HepG2 (cell line): ENCODE results near the gene PRSS8. TPM values are rescaled to one million over a fixed set of nuclear protein-coding genes. Genes with fewer than 3 reads are reported as not detected.
A peak's percentile ranks its signal among the peaks of the same experiment; 100 is the strongest.

ENCODE experiments used
- CREB1 ChIP-seq, 2 experiments: fragments of 450-650 bp in 1 of 2; IDR thresholded peaks; 2 replicates each; pipeline ENCODE4 v1.6.1; 2016 to 2017; ENCODE audit warnings: control low read depth in 1 of 2, mild to moderate bottlenecking in 1 of 2, missing compliant biosample characterization in 1 of 2, missing genetic modification characterization in 1 of 2
- ISX ChIP-seq: sonication (generic); formaldehyde crosslinking; conservative IDR thresholded peaks from 2 replicates; pipeline ENCODE4 v1.5.0; 2020; ENCODE audit warnings: missing genetic modification reagents
- MAFK ChIP-seq, 2 experiments: IDR thresholded peaks in 1 of 2; conservative IDR thresholded peaks in 1 of 2; 2 replicates each; pipeline ENCODE4 v1.6.1; 2011; ENCODE audit warnings: improper control_type of control experiment in 2 of 2, low read length in 2 of 2
- NR2F2 ChIP-seq: IDR thresholded peaks from 2 replicates; pipeline ENCODE4 v1.6.1; 2012; ENCODE audit warnings: low read depth, inconsistent platforms, borderline replicate concordance
- SALL2 ChIP-seq: sonication (generic); formaldehyde crosslinking; IDR thresholded peaks from 2 replicates; pipeline ENCODE4 v1.8.1; 2023; ENCODE audit warnings: mild to moderate bottlenecking, missing genetic modification reagents, inconsistent platforms
- YEATS4 ChIP-seq: sonication (generic); formaldehyde crosslinking; IDR thresholded peaks from 2 replicates; pipeline ENCODE4 v1.4.0; 2020; ENCODE audit warnings: missing genetic modification reagents, borderline replicate concordance
- ZC3H13 ChIP-seq: sonication (generic); formaldehyde crosslinking; IDR thresholded peaks from 2 replicates; pipeline ENCODE4 v1.8.1; 2023; ENCODE audit warnings: mild to moderate bottlenecking, missing genetic modification reagents, moderate library complexity
- ZKSCAN8 ChIP-seq: IDR thresholded peaks from 2 replicates; pipeline ENCODE4 v1.6.1; 2016; ENCODE audit warnings: borderline replicate concordance, missing genetic modification reagents, missing compliant biosample characterization
- ZNF101 ChIP-seq: sonication (generic); formaldehyde crosslinking; IDR thresholded peaks from 2 replicates; pipeline ENCODE4 v1.4.0; 2020; ENCODE audit warnings: mild to moderate bottlenecking, low read depth, missing genetic modification reagents, borderline replicate concordance
- ZNF225 ChIP-seq: sonication (generic); formaldehyde crosslinking; IDR thresholded peaks from 2 replicates; pipeline ENCODE4 v1.4.0; 2020; ENCODE audit warnings: mild to moderate bottlenecking, missing genetic modification reagents
- ZNF431 ChIP-seq: sonication (generic); formaldehyde crosslinking; IDR thresholded peaks from 2 replicates; pipeline ENCODE4 v1.9.0; 2022; ENCODE audit warnings: missing genetic modification reagents, low read depth, mild to moderate bottlenecking, borderline replicate concordance
- ZNF792 ChIP-seq: IDR thresholded peaks from 2 replicates; pipeline ENCODE4 v1.6.1; 2016
- ZNF841 ChIP-seq: sonication (generic); formaldehyde crosslinking; IDR thresholded peaks from 2 replicates; pipeline ENCODE4 v1.8.1; 2023; ENCODE audit warnings: missing genetic modification reagents, borderline replicate concordance
- polyA plus RNA-seq, 8 experiments: library from polyadenylated mRNA; depleted of rRNA in 3 of 8; stranded (reverse) in 7 of 8; unstranded in 1 of 8; fragments of >200 nt; fragmentation: Illumina TruSeq in 4 of 8; extraction: Trizol in 4 of 8; gene quantifications; 2 replicates each; pipeline versions ENCODE4 v1.2.1 to v1.2.3, GENCODE V29; 2011 to 2016; ENCODE audit warnings: low read depth in 4 of 8, missing spikeins in 1 of 8, mixed read lengths in 1 of 8; ENCODE audit not compliant: insufficient read depth in 1 of 8
- total RNA-seq, 5 experiments: library from RNA; depleted of rRNA; stranded (reverse); fragments of >200 nt; fragmentation: Illumina TruSeq; extraction: Trizol; gene quantifications; 2 replicates each; pipeline ENCODE4 v1.2.3, GENCODE V29; 2016; ENCODE audit warnings: low read depth in 1 of 5
- TF ChIP-seq, protein P1 (sequence below), 2 experiments: sonication (generic) in 1 of 2; formaldehyde crosslinking in 1 of 2; IDR thresholded peaks; 2 replicates each; pipeline versions ENCODE4 v1.6.1 to v1.9.0; 2014 to 2022; ENCODE audit warnings: antibody characterized with exemption in 1 of 2, borderline replicate concordance in 1 of 2, inconsistent platforms in 1 of 2, low read depth in 1 of 2, missing genetic modification reagents in 1 of 2
- TF ChIP-seq, protein P2 (sequence below): sonication (generic); formaldehyde crosslinking; IDR thresholded peaks from 2 replicates; pipeline ENCODE4 v1.4.0; 2020; ENCODE audit warnings: missing genetic modification reagents
- TF ChIP-seq, protein P3 (sequence below), 2 experiments: sonication (generic) in 1 of 2; formaldehyde crosslinking in 1 of 2; IDR thresholded peaks; 2 replicates each; pipeline versions ENCODE4 v1.5.1 to v1.6.1; 2011 to 2020; ENCODE audit warnings: borderline replicate concordance in 1 of 2, low read depth in 1 of 2, low read length in 1 of 2, mild to moderate bottlenecking in 1 of 2, missing genetic modification reagents in 1 of 2, moderate library complexity in 1 of 2

The PRSS8 gene
- total and polyA plus RNA-seq, 2 of the 13 experiments (the other 11 are each of a cell fraction or from before 2014, with no cell fraction given), result 2.6 to 7.2 TPM

DNA sequence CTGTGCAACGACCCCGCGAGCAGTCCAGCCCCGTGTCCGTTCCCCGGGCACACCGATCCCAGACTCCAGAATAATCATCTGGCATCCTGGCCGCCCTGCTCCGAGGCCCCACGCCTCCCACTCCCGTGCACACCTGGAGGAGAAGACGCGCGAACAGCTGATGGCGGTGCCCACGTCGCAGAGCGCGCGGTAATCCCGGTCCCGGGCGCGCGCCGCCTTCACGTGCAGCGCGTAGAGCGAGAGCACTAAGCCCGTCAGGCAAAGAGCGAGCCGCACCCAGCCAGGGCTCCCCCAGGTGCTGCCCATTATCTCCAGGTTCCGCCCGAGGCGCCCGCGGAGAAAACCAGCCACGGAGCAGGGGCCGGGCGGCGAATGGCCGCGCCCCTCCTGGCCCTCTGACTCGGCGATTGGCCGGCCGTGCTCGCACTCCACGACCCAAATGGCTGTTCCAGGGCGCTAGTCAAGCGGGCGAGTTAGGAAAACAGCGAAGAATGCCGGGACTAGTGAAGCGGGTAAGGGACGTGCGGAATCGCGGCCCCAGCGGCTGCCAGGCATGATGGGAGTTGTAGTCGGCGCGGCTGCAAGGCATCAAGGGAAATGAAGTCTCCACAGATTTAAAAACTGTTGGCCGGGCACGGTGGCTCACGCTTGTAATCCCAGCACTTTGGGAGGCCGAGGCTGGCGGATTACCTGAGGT is 41.0 kb downstream of the PRSS8 start, which contains the start of gene VKORC1 (continued):
- TF ChIP-seq ZC3H13, result peak; percentile 93
- peak; percentile 88; the same call in 1 of the 2 replicates for TF ChIP-seq ISX
- TF ChIP-seq ZNF225 (CRISPR knock-in tag), result peak; percentile 90
- TF ChIP-seq CREB1 (IDR thresholded peaks at IDR 0.05), result peak; percentile 57; the same call in 1 of the 2 replicates
- TF ChIP-seq CREB1 (CRISPR knock-in tag; IDR thresholded peaks at IDR 0.05), result peak; percentile 74
- peak; percentile 82 for TF ChIP-seq ZNF792 (CRISPR knock-in tag)
- TF ChIP-seq, protein P1, sequence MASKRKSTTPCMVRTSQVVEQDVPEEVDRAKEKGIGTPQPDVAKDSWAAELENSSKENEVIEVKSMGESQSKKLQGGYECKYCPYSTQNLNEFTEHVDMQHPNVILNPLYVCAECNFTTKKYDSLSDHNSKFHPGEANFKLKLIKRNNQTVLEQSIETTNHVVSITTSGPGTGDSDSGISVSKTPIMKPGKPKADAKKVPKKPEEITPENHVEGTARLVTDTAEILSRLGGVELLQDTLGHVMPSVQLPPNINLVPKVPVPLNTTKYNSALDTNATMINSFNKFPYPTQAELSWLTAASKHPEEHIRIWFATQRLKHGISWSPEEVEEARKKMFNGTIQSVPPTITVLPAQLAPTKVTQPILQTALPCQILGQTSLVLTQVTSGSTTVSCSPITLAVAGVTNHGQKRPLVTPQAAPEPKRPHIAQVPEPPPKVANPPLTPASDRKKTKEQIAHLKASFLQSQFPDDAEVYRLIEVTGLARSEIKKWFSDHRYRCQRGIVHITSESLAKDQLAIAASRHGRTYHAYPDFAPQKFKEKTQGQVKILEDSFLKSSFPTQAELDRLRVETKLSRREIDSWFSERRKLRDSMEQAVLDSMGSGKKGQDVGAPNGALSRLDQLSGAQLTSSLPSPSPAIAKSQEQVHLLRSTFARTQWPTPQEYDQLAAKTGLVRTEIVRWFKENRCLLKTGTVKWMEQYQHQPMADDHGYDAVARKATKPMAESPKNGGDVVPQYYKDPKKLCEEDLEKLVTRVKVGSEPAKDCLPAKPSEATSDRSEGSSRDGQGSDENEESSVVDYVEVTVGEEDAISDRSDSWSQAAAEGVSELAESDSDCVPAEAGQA (IDR thresholded peaks at IDR 0.05; ENCODE audit: low read depth), result peak; percentile 50; the same call in 1 of the 2 replicates
- TF ChIP-seq, protein P1 (CRISPR knock-in tag; IDR thresholded peaks at IDR 0.05; ENCODE audit: borderline replicate concordance), result no peak
- TF ChIP-seq MAFK (conservative IDR thresholded peaks at IDR 0.05 in 1 of 2, IDR thresholded peaks at IDR 0.05 in 1 of 2; ENCODE audit: low read length in 2 of 2), result no peak
- TF ChIP-seq, protein P2, sequence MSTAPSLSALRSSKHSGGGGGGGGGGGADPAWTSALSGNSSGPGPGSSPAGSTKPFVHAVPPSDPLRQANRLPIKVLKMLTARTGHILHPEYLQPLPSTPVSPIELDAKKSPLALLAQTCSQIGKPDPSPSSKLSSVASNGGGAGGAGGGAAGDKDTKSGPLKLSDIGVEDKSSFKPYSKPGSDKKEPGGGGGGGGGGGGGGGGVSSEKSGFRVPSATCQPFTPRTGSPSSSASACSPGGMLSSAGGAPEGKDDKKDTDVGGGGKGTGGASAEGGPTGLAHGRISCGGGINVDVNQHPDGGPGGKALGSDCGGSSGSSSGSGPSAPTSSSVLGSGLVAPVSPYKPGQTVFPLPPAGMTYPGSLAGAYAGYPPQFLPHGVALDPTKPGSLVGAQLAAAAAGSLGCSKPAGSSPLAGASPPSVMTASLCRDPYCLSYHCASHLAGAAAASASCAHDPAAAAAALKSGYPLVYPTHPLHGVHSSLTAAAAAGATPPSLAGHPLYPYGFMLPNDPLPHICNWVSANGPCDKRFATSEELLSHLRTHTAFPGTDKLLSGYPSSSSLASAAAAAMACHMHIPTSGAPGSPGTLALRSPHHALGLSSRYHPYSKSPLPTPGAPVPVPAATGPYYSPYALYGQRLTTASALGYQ (CRISPR knock-in tag), result peak; percentile 80
- TF ChIP-seq SALL2, result peak; percentile 90
- TF ChIP-seq ZNF431 (CRISPR knock-in tag), result peak; percentile 80
- no peak for TF ChIP-seq ZNF841 (CRISPR knock-in tag)
- no peak for TF ChIP-seq NR2F2
- TF ChIP-seq ZKSCAN8 (CRISPR knock-in tag), result peak; percentile 57; the same call in 1 of the 2 replicates
- TF ChIP-seq, protein P3, sequence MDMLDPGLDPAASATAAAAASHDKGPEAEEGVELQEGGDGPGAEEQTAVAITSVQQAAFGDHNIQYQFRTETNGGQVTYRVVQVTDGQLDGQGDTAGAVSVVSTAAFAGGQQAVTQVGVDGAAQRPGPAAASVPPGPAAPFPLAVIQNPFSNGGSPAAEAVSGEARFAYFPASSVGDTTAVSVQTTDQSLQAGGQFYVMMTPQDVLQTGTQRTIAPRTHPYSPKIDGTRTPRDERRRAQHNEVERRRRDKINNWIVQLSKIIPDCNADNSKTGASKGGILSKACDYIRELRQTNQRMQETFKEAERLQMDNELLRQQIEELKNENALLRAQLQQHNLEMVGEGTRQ (IDR thresholded peaks at IDR 0.05; ENCODE audit: low read depth, low read length), result no peak
- TF ChIP-seq, protein P3 (CRISPR knock-in tag; IDR thresholded peaks at IDR 0.05; ENCODE audit: borderline replicate concordance), result peak; percentile 51; the same call in 1 of the 2 replicates
- peak; percentile 94 for TF ChIP-seq YEATS4
- TF ChIP-seq ZNF101 (CRISPR knock-in tag), result peak; percentile 2; the same call in 1 of the 2 replicates
